ENCODE results near the gene CRABP1.

DNA sequence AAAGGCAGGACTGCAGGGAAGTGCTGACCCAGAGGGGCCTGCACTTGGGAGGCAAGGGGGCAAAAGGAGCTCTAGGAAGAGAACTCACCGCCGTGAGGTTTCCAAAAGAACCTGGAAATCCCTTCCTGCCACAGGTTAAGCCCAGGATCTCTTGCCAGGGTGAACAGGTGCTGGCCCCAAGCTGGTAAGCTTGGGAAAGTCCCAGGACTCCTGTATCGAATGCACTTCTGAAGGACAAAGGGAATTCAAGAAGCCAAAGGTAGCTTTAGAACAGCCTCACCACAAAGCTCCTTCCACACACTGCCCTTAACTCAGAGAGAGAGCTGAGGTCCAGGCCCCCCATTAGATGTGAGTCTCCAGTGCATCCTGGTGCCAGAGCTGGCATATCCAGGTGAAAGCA lies 28.9 kb upstream of the CRABP1 start:
- no peak for TF ChIP-seq SP1 (IDR thresholded peaks at IDR 0.05)
- TF ChIP-seq ZNF384 (IDR thresholded peaks at IDR 0.05): no peak
- no peak for TF ChIP-seq SUZ12 (IDR thresholded peaks at IDR 0.05)
- TF ChIP-seq FOXK2 (IDR thresholded peaks at IDR 0.05): no peak
- no peak for TF ChIP-seq CTBP1 (IDR thresholded peaks at IDR 0.05; ENCODE audit: borderline replicate concordance)
- TF ChIP-seq FOXA1 (IDR thresholded peaks at IDR 0.05): no peak
- TF ChIP-seq ARNT (IDR thresholded peaks at IDR 0.05): no peak
- TF ChIP-seq BHLHE40 (IDR thresholded peaks at IDR 0.05; ENCODE audit: borderline replicate concordance): no peak
- no peak for TF ChIP-seq FOXM1 (IDR thresholded peaks at IDR 0.05; ENCODE audit: borderline replicate concordance)
- TF ChIP-seq L3MBTL2 (conservative IDR thresholded peaks at IDR 0.05): no peak
- no peak for TF ChIP-seq PKNOX1 (IDR thresholded peaks at IDR 0.05)
- no peak for TF ChIP-seq TARDBP (IDR thresholded peaks at IDR 0.05)
- no peak for TF ChIP-seq ELF4 (IDR thresholded peaks at IDR 0.05)
- TF ChIP-seq NFRKB (IDR thresholded peaks at IDR 0.05): no peak
